Liver (tissue), 3 donors: ENCODE data around the gene DNAJB13.

ENCODE experiments used
- CTCF ChIP-seq: fragments of 150-350 bp; IDR thresholded peaks from 2 replicates; pipeline ENCODE4 v1.5.1; 2017; ENCODE audit warnings: improper control_type of control experiment, low read depth, low read length; ENCODE audit not compliant: missing input control
- FOXA1 ChIP-seq: IDR thresholded peaks from 2 replicates; pipeline ENCODE4 v1.6.1; 2016; ENCODE audit warnings: antibody characterized with exemption
- TAF1 ChIP-seq: conservative IDR thresholded peaks from 2 replicates; pipeline ENCODE4 v1.6.1; 2016; ENCODE audit warnings: antibody characterized with exemption, mild to moderate bottlenecking
- donor health status: healthy.
- donor health status: healthy.

GRCh38 chr11:73982990-73983740, 32.3 kb downstream of the DNAJB13 start:
- no peak for TF ChIP-seq CTCF
- TF ChIP-seq FOXA1, result no peak
- no peak for TF ChIP-seq TAF1
